Lower lobe of right lung (tissue), 2 donors: ENCODE measurements around the gene LMOD2. TPM values are rescaled to one million over a fixed set of nuclear protein-coding genes. Genes with fewer than 3 reads are reported as not detected.
A peak's percentile ranks its signal among the peaks of the same experiment; 100 is the strongest.

Experiments used
- ATAC-seq, 2 donors: fragments of 200-7000 bp; cut with Tn5 transposase; one replicate each; pipeline ENCODE4 v1.9.1; 2020 to 2022; ENCODE audit warnings: mild to moderate bottlenecking in 2 of 2, moderate library complexity in 2 of 2
- DNase-seq: peaks from one replicate; pipeline ENCODE4 v3.0.0-alpha.2; 2020
- H3K27ac ChIP-seq: fragments of 200-600 bp; one replicate; pipeline ENCODE4 v1.8.0; 2022
- H3K27me3 ChIP-seq: fragments of 200-600 bp; one replicate; pipeline ENCODE4 v1.8.0; 2022; ENCODE audit warnings: low read depth
- H3K36me3 ChIP-seq: fragments of 200-600 bp; one replicate; pipeline ENCODE4 v1.8.0; 2022; ENCODE audit warnings: mild to moderate bottlenecking
- H3K4me1 ChIP-seq: fragments of 200-600 bp; one replicate; pipeline ENCODE4 v1.8.0; 2022
- H3K4me3 ChIP-seq: fragments of 200-600 bp; one replicate; pipeline ENCODE4 v1.8.0; 2022; ENCODE audit warnings: mild to moderate bottlenecking
- H3K9me3 ChIP-seq: fragments of 200-600 bp; one replicate; pipeline ENCODE4 v1.8.0; 2022
- intact Hi-C: fragments of 100-400 bp; cut with DNase I; formaldehyde crosslinking; loops from one replicate; pipeline ENCODE4 v1.11.0; 2022
- total RNA-seq: library from RNA; stranded (reverse); fragmentation: NEBNext Ultra II Directional; extraction: Animal tissue kit (Norgen Biotek cat#: 25700); gene quantifications from one replicate; pipeline ENCODE4 v1.2.1, GENCODE V29; 2021
- TF ChIP-seq, protein P1 (sequence below): fragments of 200-600 bp; IDR thresholded peaks from one replicate; pipeline ENCODE4 v1.8.0; 2022; ENCODE audit warnings: antibody characterized with exemption, mild to moderate bottlenecking
- donor health status: DM: no; HTN: yes; CAD: no; lungs with severe emphysema.

Gene LMOD2
- total RNA-seq, 1 donor from 2014 or later = not detected

DNA sequence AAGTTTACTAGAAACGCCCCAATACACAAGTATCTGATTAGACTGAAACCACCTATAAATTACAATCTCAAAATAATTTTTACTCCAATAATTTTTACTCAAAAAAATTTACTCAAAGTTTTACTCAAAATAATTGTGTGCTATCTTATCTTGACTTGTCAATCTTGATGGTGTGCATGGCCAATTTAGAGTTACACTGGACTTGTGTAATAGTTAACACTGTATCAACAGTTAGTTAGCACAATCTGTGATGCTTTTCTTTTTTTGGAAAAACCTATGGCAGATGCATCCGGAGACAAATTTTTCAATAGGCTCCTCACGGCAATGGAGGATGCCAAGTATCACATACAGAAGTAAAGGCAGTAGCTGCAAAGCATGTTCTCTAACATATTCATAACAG, 24.9 kb downstream of the LMOD2 start:
- TF ChIP-seq, protein P1, sequence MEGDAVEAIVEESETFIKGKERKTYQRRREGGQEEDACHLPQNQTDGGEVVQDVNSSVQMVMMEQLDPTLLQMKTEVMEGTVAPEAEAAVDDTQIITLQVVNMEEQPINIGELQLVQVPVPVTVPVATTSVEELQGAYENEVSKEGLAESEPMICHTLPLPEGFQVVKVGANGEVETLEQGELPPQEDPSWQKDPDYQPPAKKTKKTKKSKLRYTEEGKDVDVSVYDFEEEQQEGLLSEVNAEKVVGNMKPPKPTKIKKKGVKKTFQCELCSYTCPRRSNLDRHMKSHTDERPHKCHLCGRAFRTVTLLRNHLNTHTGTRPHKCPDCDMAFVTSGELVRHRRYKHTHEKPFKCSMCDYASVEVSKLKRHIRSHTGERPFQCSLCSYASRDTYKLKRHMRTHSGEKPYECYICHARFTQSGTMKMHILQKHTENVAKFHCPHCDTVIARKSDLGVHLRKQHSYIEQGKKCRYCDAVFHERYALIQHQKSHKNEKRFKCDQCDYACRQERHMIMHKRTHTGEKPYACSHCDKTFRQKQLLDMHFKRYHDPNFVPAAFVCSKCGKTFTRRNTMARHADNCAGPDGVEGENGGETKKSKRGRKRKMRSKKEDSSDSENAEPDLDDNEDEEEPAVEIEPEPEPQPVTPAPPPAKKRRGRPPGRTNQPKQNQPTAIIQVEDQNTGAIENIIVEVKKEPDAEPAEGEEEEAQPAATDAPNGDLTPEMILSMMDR = no peak

DNA sequence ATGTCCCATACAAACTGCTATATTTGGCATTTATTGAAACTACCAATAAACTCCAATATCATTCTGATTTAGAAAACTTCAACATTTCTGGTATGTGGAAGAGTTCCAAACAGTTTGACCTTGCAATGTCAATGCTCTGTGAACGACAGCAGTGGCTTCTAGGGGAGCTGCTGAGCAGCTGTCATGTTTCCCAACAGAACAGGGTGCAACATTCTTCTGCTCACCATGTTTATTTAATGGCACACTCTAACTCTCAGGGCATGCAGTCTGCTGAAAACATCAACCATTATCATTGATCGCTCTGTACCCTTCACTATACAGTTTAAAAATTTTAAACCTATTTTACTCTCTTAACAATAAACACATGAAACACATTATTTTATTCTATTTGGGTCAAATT, 25.9 kb downstream of the LMOD2 start:
- DNase-seq (no peak), ATAC-seq (peak; percentile 32 to 61)
- Histone ChIP-seq H3K27ac (no peak overlapping the region), H3K4me1 (peaks cover 9% of the 10 kb centered on the region), H3K27me3 (no peaks in the 10 kb centered on the region), H3K9me3 (no peaks in the 10 kb centered on the region), H3K36me3 (peaks cover 35% of the 10 kb centered on the region), H3K4me3 (no peak overlapping the region)
- intact Hi-C loops = loop anchor here (10.0 kb wide), 1 partner anchor 183 kb away; no protein-coding TSS in a partner anchor
- TF ChIP-seq, protein P1 = no peak

More for the DNA sequence above, 24.9 kb downstream of the LMOD2 start:
- DNase-seq (no peak), ATAC-seq (no peak)
- Histone ChIP-seq H3K9me3 (no peaks in the 10 kb centered on the region), H3K4me1 (peaks cover 9% of the 10 kb centered on the region), H3K36me3 (peaks cover 32% of the 10 kb centered on the region), H3K27ac (no peak overlapping the region), H3K27me3 (no peaks in the 10 kb centered on the region), H3K4me3 (no peak overlapping the region)
- intact Hi-C loops = loop anchor here (10.0 kb wide), 1 partner anchor 184 kb away; no protein-coding TSS in a partner anchor

DNA sequence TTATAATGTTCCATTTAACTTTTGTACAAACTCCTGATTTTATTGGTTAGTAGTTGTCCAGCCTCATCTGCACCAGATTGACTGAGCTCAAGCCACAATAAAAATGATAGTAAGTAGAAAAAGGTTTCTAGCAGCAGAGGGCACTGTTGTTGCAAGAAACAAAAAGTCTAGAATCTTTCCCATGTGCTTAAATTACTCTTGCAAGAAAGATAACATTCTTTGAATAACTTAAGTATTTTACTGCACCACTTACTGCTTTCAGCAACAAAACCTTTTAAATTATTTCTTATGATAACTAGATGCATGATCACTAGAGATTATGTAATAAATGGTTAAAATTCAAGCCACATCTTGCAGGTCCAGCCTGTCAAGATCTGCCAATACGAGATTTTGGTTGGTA, 27.0 kb downstream of the LMOD2 start:
- Histone ChIP-seq H3K27ac (no peak overlapping the region), H3K9me3 (no peaks in the 10 kb centered on the region), H3K36me3 (peaks cover 47% of the 10 kb centered on the region), H3K27me3 (no peaks in the 10 kb centered on the region), H3K4me1 (peaks cover 9% of the 10 kb centered on the region), H3K4me3 (no peak overlapping the region)
- no peak for DNase-seq
- intact Hi-C loops = loop anchor here (10.0 kb wide), 1 partner anchor 182 kb away; no protein-coding TSS in a partner anchor
- ATAC-seq = peak; percentile 53 to 76
- TF ChIP-seq, protein P1 = peak; percentile 57

DNA sequence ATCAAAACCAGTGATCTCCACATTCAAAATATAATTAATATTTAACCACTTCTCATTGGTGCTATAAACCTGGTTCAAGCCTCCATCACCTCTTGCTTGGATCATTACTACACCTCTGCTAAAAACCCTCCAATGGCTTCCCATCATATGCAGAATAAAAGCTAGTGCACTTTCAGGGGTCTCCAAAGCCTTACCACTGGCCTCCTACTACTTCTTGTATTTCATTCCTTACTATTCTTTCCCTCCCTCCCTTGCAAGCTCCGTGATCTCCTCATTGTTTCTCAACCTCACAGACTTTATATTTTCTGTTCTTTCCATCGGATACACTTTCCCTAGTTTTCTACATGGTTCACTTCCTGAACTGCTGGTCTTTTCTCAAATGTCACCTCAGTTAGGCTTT, 31.5 kb downstream of the LMOD2 start:
- TF ChIP-seq, protein P1 = no peak
- peaks cover 70% of the 10 kb centered on the region for H3K36me3 ChIP-seq
- H3K9me3 ChIP-seq = no peaks in the 10 kb centered on the region
- no peak for ATAC-seq
- no peak overlapping the region for H3K27ac ChIP-seq
- no peak overlapping the region for H3K4me3 ChIP-seq
- DNase-seq = no peak
- intact Hi-C loops = loop anchor here (10.0 kb wide), 1 partner anchor 178 kb away; no protein-coding TSS in a partner anchor
- H3K4me1 ChIP-seq = peaks cover 17% of the 10 kb centered on the region
- H3K27me3 ChIP-seq = no peaks in the 10 kb centered on the region

DNA sequence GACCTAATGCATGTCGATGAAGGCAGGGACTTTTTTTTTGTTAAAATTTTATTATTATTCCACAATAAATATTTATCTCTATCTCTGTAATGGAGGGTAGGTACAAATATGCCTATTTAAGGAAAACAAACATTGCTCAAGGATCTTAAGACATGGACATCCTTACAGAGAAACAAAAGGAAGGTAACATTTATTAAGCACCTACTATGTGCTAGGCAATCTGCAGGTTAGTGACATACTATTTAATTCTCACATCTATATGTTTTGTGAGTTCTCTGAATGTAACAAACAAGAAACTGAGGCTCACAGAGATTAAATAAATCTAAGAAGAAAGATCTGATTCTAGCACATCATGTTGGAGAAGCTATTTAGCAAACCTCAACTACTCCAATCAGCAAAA, 32.1 kb downstream of the LMOD2 start:
- Histone ChIP-seq H3K9me3 (no peaks in the 10 kb centered on the region), H3K27me3 (no peaks in the 10 kb centered on the region), H3K27ac (no peak overlapping the region), H3K4me3 (no peak overlapping the region), H3K4me1 (peaks cover 17% of the 10 kb centered on the region), H3K36me3 (peaks cover 75% of the 10 kb centered on the region)
- TF ChIP-seq, protein P1 = no peak
- DNase-seq (no peak), ATAC-seq (no peak)
- intact Hi-C loops = loop anchor here (10.0 kb wide), 1 partner anchor 177 kb away; no protein-coding TSS in a partner anchor
